HepG2 (cell line): ENCODE data around the gene PNPLA8. TPM values are rescaled to one million over a fixed set of nuclear protein-coding genes. Genes with fewer than 3 reads are reported as not detected.

Experiments
- ATAC-seq: fragments of 200-7000 bp; cut with Tn5 transposase; 3 replicates; pipeline ENCODE4 v1.9.1; 2020; ENCODE audit warnings: mild to moderate bottlenecking, moderate library complexity
- BruUV-seq: library from RNA; stranded (reverse); fragments of 400-500 nt; replicated peaks from 2 replicates; lab custom pipeline; 2021; lab: Mats Ljungman, UMichigan
- CTCF ChIA-PET: fragments of 300-600 bp; formaldehyde crosslinking; extraction: SDS; loops from one replicate; lab custom pipeline; 2021; ENCODE audit warnings: low total read pairs, inconsistent platforms, low intra/inter-chr PET ratio; lab: Yijun Ruan, JAX
- POLR2A ChIA-PET: fragments of 350-600 bp; sonication (Branson Sonifier 250); formaldehyde crosslinking; loops from one replicate; lab custom pipeline; 2020; ENCODE audit warnings: antibody characterized with exemption, inconsistent platforms; lab: Yijun Ruan, JAX
- DNase-seq: peaks from one replicate; pipeline ENCODE4 v3.0.0-alpha.2; 2015; ENCODE audit warnings: low spot score
- FAIRE-seq: peaks from 3 replicates; lab custom pipeline; 2011; peaks lifted over from hg19 to GRCh38; lab: Jason Lieb, UNC
- H2AFZ ChIP-seq: one replicate; pipeline ENCODE4 v1.6.1; 2011; ENCODE audit warnings: low read length, inconsistent platforms
- H3K27ac ChIP-seq: fragments of 300-600 bp; 3 replicates; pipeline ENCODE4 v1.8.0; 2011; ENCODE audit warnings: mixed run types, mild to moderate bottlenecking, mixed read lengths, low read length, inconsistent platforms; ENCODE audit not compliant: insufficient read depth; ENCODE audit errors: extremely low read length
- H3K27me3 ChIP-seq, 2 experiments: fragments of 200-600 bp in 1 of 2; 2 replicates in 1 of 2; 3 replicates in 1 of 2; pipeline versions ENCODE4 v1.6.0 to v1.8.0; 2011; ENCODE audit warnings: low read length in 2 of 2, mild to moderate bottlenecking in 2 of 2, moderate library complexity in 2 of 2, inconsistent platforms in 1 of 2; ENCODE audit not compliant: insufficient read depth in 2 of 2, control insufficient read depth in 1 of 2
- H3K36me3 ChIP-seq, 2 experiments: fragments of 200-600 bp in 1 of 2; replicated peaks in 1 of 2; 2 replicates in 1 of 2; 3 replicates in 1 of 2; pipeline versions ENCODE4 v1.5.1 to v1.8.0; 2011; ENCODE audit warnings: low read length in 2 of 2, inconsistent platforms in 1 of 2; ENCODE audit not compliant: insufficient read depth in 2 of 2, control insufficient read depth in 1 of 2
- H3K4me1 ChIP-seq: 2 replicates; pipeline ENCODE4 v1.5.1; 2012; ENCODE audit warnings: low read length, inconsistent platforms; ENCODE audit not compliant: insufficient read depth
- H3K4me2 ChIP-seq: 2 replicates; pipeline ENCODE4 v1.6.0; 2011; ENCODE audit warnings: low read depth, low read length, inconsistent platforms
- H3K4me3 ChIP-seq, 3 experiments: fragments of 200-600 bp in 1 of 3; sonication (generic), shearing (Covaris generic) in 1 of 3; replicated peaks in 1 of 3; 2 replicates each; pipeline ENCODE4 v1.5.1; 2011 to 2016; ENCODE audit warnings: low read length in 3 of 3, inconsistent platforms in 2 of 3, low read depth in 2 of 3, mild to moderate bottlenecking in 2 of 3, control low read depth in 1 of 3, mixed read lengths in 1 of 3; ENCODE audit not compliant: insufficient read depth in 1 of 3
- H3K79me2 ChIP-seq: one replicate; pipeline ENCODE4 v1.6.1; 2011; ENCODE audit warnings: low read length, inconsistent platforms; ENCODE audit not compliant: insufficient read depth
- H3K9ac ChIP-seq: 2 replicates; pipeline ENCODE4 v1.6.0; 2011; ENCODE audit warnings: mild to moderate bottlenecking, low read depth, low read length, inconsistent platforms; ENCODE audit not compliant: insufficient read depth
- H3K9me3 ChIP-seq: 2 replicates; pipeline ENCODE4 v1.5.1; 2012; ENCODE audit warnings: mild to moderate bottlenecking, low read length
- H4K20me1 ChIP-seq: 2 replicates; pipeline ENCODE4 v1.6.0; 2011; ENCODE audit warnings: inconsistent platforms, mild to moderate bottlenecking, low read length, moderate library complexity; ENCODE audit not compliant: insufficient read depth
- ATF4 ChIP-seq, 2 experiments: fragments of 450-650 bp in 1 of 2; sonication (generic) in 1 of 2; formaldehyde crosslinking; IDR thresholded peaks; 2 replicates each; pipeline versions ENCODE4 v1.5.0 to v1.8.0; 2020 to 2022; ENCODE audit warnings: mild to moderate bottlenecking in 1 of 2, missing genetic modification reagents in 1 of 2
- ATF7 ChIP-seq, 2 experiments: fragments of 450-650 bp in 1 of 2; sonication (generic) in 1 of 2; formaldehyde crosslinking in 1 of 2; IDR thresholded peaks; 2 replicates each; pipeline versions ENCODE4 v1.4.0 to v1.6.1; 2016 to 2020; ENCODE audit warnings: antibody characterized with exemption in 1 of 2, mild to moderate bottlenecking in 1 of 2, missing genetic modification reagents in 1 of 2
- CBX1 ChIP-seq: IDR thresholded peaks from one replicate; pipeline ENCODE4 v1.6.1; 2016; ENCODE audit warnings: antibody characterized with exemption, low read depth
- CEBPB ChIP-seq: IDR thresholded peaks from 2 replicates; pipeline ENCODE4 v1.6.1; 2011; ENCODE audit warnings: low read depth, low read length, improper control_type of control experiment, borderline replicate concordance
- DNMT3B ChIP-seq: conservative IDR thresholded peaks from 2 replicates; pipeline ENCODE4 v1.6.1; 2016; ENCODE audit warnings: missing biosample characterization, control low read depth
- ELF1 ChIP-seq: sonication (generic); formaldehyde crosslinking; IDR thresholded peaks from 2 replicates; pipeline ENCODE4 v1.4.0; 2020; ENCODE audit warnings: missing genetic modification reagents
- FOXP1 ChIP-seq, 2 experiments: fragments of 450-650 bp in 1 of 2; IDR thresholded peaks; 2 replicates each; pipeline ENCODE4 v1.6.1; 2017 to 2018; ENCODE audit warnings: antibody characterized with exemption in 1 of 2
- GMEB2 ChIP-seq: IDR thresholded peaks from 2 replicates; pipeline ENCODE4 v1.6.1; 2016; ENCODE audit warnings: missing biosample characterization, missing genetic modification reagents, low read depth
- HNF4G ChIP-seq, 2 experiments: sonication (generic) in 1 of 2; formaldehyde crosslinking in 1 of 2; IDR thresholded peaks; 2 replicates each; pipeline versions ENCODE4 v1.4.0 to v1.6.1; 2011 to 2020; ENCODE audit warnings: borderline replicate concordance in 2 of 2, low read depth in 2 of 2, mild to moderate bottlenecking in 2 of 2, low read length in 1 of 2, missing genetic modification reagents in 1 of 2, moderate library complexity in 1 of 2
- PRDM10 ChIP-seq: sonication (generic); formaldehyde crosslinking; IDR thresholded peaks from 2 replicates; pipeline ENCODE4 v1.4.0; 2020; ENCODE audit warnings: low read depth, missing genetic modification reagents
- ZNF513 ChIP-seq: sonication (generic); formaldehyde crosslinking; conservative IDR thresholded peaks from 2 replicates; pipeline ENCODE4 v1.5.0; 2020; ENCODE audit warnings: missing genetic modification reagents
- WGBS: methylation state at CpG from one replicate; pipeline ENCODE4 v1.1.6; 2017; ENCODE audit warnings: low lambda C conversion rate; 5-methylcytosine and 5-hydroxymethylcytosine counted together
- in situ Hi-C: cut with HindIII; loops from 2 replicates; pipeline ENCODE4 v1.10.0; 2017; ENCODE audit warnings: low pct_unique_long_range_greater_than_20kb; ENCODE audit not compliant: extremely low pct_ligation_motif_present
- intact Hi-C: fragments of 100-400 bp; cut with micrococcal nuclease; formaldehyde crosslinking; loops from one replicate; pipeline ENCODE4 v1.10.0; 2022; ENCODE audit not compliant: unreplicated experiment
- polyA plus RNA-seq, 8 experiments: library from polyadenylated mRNA; depleted of rRNA in 3 of 8; stranded (reverse) in 7 of 8; unstranded in 1 of 8; fragments of >200 nt; fragmentation: Illumina TruSeq in 4 of 8; extraction: Trizol in 4 of 8; gene quantifications; 2 replicates each; pipeline versions ENCODE4 v1.2.1 to v1.2.3, GENCODE V29; 2011 to 2016; ENCODE audit warnings: low read depth in 4 of 8, missing spikeins in 1 of 8, mixed read lengths in 1 of 8; ENCODE audit not compliant: insufficient read depth in 1 of 8
- total RNA-seq, 5 experiments: library from RNA; depleted of rRNA; stranded (reverse); fragments of >200 nt; fragmentation: Illumina TruSeq; extraction: Trizol; gene quantifications; 2 replicates each; pipeline ENCODE4 v1.2.3, GENCODE V29; 2016; ENCODE audit warnings: low read depth in 1 of 5

The PNPLA8 gene
- total and polyA plus RNA-seq, 2 of the 13 experiments (the other 11 are each of a cell fraction or from before 2014, with no cell fraction given): 6.3 to 11.4 TPM

GRCh38 chr7:108456845-108457540 lies 68.9 kb downstream of the PNPLA8 start:
- intact Hi-C loops: no loop called here
- Histone ChIP-seq H3K79me2 (no peaks in the 10 kb centered on the region), H4K20me1 (no peaks in the 10 kb centered on the region), H3K4me1 (no peaks in the 10 kb centered on the region), H3K9me3 (no peaks in the 10 kb centered on the region), H3K27me3 (peaks cover 6 to 43% of the 10 kb centered on the region in 2 experiments; a peak in 4 of 5 replicates), H2AFZ (no peak overlapping the region), H3K27ac (no peak overlapping the region), H3K36me3 (no peaks in the 10 kb centered on the region), H3K4me3 (no peak overlapping the region; a peak in 1 of 6 replicates), H3K4me2 (no peak overlapping the region), H3K9ac (no peak overlapping the region)
- WGBS: 57% methylated on average over 19 of the region's 19 CpGs
- ChIA-PET POLR2A (no interaction called here), CTCF (no interaction called here)
- ATAC-seq (no peak), FAIRE-seq (no peak), DNase-seq (no peak)
- TF ChIP-seq CEBPB (no peak), FOXP1 (IDR thresholded peaks at IDR 0.05) (no peak), FOXP1 (CRISPR knock-in tag; IDR thresholded peaks at IDR 0.05) (no peak), ZNF513 (CRISPR knock-in tag) (no peak), GMEB2 (CRISPR knock-in tag) (no peak), PRDM10 (no peak), ATF7 (IDR thresholded peaks at IDR 0.05) (no peak), ATF7 (CRISPR knock-in tag; IDR thresholded peaks at IDR 0.05) (no peak), ATF4 (CRISPR knock-in tag; IDR thresholded peaks at IDR 0.05) (no peak), CBX1 (no peak), HNF4G (IDR thresholded peaks at IDR 0.05; ENCODE audit: borderline replicate concordance, low read depth, low read length) (no peak), HNF4G (CRISPR knock-in tag; IDR thresholded peaks at IDR 0.05; ENCODE audit: borderline replicate concordance, low read depth) (no peak), DNMT3B (no peak), ELF1 (CRISPR knock-in tag) (no peak)
- in situ Hi-C loops: loop anchor here (10.0 kb wide), 1 partner anchor 282 kb away; no protein-coding TSS in a partner anchor
- BruUV-seq: no TSS peak
